Measurements from ENCODE around the gene SESN3.

DNA sequence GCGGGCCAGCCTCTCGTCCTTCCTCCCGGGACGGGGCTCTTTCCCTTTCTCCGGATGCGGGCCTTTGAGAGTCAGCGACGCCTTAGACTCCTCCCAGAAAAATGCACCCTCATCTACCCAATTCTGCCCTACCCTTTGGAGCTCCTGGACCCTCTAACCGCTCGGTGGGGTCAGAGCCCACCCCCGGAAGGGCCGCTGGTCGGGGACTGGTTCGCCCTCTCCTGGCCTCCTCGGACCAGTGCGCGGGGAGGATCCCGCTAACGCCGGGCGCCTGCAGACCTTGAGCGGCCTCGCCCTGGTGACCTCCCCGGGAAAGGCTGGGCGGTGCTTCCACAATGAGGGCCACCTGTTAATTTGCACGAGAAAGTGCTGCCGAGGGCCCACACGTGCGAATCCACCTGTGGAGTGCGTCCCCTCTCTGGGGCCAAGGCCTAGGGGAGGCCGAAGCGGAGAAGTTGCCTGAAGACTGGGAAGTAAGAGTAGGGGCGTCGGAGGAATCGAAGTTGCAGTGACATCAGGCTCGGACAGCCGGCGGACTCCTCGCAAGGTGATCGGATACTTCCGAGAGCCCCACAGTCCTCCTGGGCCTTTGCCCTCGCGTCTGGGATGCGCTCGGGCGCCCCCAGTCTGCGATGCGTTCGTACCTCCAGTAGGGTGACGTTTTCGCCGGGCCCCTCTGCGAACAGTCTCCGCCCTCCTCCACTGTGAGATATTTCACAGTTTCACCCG, 79.9 kb downstream of the SESN3 start:
- TF ChIP-seq POLR2A (IDR thresholded peaks at IDR 0.05) (peak; percentile 54 to 66), CTCF (IDR thresholded peaks at IDR 0.05) (peak; percentile 74 to 98 (median 93))

Data from adrenal gland (tissue), 5 donors.